HG03108 (cell line): Measurements from ENCODE around the gene PRKN.
"Not testable (repeated sequence)": the region's sequence is repeated elsewhere in the genome, so short reads cannot be mapped to it uniquely, and the experiment has no call there.

Experiments used
- ATAC-seq: cut with Tn5 transposase; IDR thresholded peaks from one replicate; pipeline ENCODE4 v1.9.1; 2021; ENCODE audit warnings: moderate library complexity; ENCODE audit not compliant: unreplicated experiment

The PRKN gene

DNA sequence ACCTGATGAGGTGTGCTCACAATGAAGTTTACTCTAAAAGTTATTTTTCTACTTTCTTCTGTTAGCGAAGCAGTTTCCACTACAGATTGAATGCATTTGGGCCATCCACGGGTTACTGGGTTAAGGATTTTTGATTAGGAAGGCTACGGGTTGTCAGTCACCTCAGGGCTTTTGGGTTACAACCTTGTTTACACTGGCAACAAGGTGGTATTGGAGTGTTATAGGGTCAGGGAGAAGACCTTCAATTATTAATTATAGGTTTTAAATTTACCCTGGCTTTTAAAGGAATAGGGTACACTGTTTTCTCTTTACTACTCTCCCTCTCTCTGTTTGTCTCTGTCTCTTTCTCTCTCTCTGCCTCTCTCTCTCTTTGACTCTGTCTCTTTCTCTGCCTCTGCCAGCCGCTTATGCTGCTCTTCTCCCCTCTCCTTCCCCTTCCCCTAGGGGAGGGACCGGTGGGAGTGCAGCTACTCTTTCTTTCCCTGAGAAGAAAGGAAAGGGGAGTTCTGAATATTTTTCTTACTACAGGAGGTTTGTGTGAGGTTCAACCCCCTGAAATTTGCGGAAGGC is 1413.5 kb downstream of the PRKN start:
- no peak for ATAC-seq

- not testable (repeated sequence) for ATAC-seq
Measured at GRCh38 chr6:161313475-161313874, 1414.1 kb downstream of the PRKN start.

GRCh38 chr6:161309774-161310173 is 1417.8 kb downstream of the PRKN start:
- not testable (repeated sequence) for ATAC-seq

- ATAC-seq = no peak
Measured at GRCh38 chr6:161308075-161308655, 1419.4 kb downstream of the PRKN start.

- no peak for ATAC-seq
Measured at GRCh38 chr6:161305860-161306259, 1421.7 kb downstream of the PRKN start.

- ATAC-seq = no peak
Measured at GRCh38 chr6:161303628-161304340, 1423.8 kb downstream of the PRKN start.

- ATAC-seq = no peak
Measured at GRCh38 chr6:161302949-161303348, 1424.6 kb downstream of the PRKN start.

- no peak for ATAC-seq
Measured at GRCh38 chr6:161301338-161301737, 1426.2 kb downstream of the PRKN start.

GRCh38 chr6:161300823-161301222 is 1426.7 kb downstream of the PRKN start:
- ATAC-seq = no peak

DNA sequence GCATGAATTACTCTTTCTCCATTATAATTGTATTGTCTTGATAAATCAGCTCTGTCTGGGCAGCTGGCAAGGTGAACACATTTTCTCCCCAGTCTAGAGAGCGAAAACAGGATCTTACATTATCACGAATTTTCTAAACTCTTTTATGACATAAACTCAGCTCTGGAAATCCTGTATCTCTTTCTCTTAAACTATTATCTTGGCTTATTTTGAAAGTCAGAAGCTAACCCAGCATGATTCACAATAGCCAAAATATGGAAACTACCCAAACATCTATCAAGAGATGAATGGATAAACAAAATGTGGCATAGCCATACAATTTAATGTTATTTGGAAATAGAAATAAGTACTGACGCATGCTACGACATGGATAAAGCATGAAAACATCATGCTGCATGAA is 1427.8 kb downstream of the PRKN start:
- ATAC-seq = no peak
